Measurements from ENCODE around the gene ETV7. TPM values are rescaled to one million over a fixed set of nuclear protein-coding genes. Genes with fewer than 3 reads are reported as not detected.

Gene ETV7
- total and polyA plus RNA-seq, 2 of the 13 experiments (the other 11 are each of a cell fraction or from before 2014, with no cell fraction given) = not detected

DNA sequence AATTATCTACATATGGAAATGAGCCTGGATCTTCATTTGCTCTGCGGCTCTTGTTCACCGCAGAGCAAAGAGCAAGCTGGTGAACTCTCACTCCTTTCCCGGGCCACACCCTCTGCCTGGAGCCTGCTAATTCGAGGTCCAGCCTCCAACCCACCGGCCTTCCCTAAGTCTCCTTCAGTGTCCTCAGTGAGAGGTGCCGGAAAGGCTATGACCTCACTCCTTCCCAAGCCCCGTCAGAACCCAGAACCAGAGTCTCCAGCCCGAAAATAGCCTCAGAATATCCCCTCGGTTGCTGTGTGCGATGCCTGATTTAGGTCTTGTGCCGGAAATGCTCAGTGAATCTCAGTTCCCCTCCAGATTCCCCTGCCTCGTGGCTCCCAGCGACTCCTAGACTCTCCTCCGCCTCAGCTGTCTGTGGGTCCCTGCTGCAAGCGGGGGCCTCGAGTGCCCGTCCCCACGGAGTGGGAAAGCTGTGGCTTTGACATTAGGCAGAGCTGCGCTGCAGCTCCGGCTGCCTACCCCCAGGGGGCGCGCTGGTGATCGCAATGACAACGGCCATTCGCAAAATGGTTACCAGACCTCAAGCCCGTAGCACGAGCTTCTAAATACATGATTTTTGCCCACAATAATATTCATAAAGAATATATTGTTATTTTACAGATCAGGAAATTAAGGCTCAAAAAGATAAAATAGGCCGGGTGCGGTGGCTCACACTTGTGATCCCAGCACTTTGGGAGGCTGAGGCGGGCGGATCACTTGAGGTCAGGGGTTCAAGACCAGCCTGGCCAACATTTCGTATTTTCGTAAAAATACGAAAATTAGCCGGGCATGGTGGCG, 46.6 kb downstream of the ETV7 start (continued):
- TF ChIP-seq, protein P1, sequence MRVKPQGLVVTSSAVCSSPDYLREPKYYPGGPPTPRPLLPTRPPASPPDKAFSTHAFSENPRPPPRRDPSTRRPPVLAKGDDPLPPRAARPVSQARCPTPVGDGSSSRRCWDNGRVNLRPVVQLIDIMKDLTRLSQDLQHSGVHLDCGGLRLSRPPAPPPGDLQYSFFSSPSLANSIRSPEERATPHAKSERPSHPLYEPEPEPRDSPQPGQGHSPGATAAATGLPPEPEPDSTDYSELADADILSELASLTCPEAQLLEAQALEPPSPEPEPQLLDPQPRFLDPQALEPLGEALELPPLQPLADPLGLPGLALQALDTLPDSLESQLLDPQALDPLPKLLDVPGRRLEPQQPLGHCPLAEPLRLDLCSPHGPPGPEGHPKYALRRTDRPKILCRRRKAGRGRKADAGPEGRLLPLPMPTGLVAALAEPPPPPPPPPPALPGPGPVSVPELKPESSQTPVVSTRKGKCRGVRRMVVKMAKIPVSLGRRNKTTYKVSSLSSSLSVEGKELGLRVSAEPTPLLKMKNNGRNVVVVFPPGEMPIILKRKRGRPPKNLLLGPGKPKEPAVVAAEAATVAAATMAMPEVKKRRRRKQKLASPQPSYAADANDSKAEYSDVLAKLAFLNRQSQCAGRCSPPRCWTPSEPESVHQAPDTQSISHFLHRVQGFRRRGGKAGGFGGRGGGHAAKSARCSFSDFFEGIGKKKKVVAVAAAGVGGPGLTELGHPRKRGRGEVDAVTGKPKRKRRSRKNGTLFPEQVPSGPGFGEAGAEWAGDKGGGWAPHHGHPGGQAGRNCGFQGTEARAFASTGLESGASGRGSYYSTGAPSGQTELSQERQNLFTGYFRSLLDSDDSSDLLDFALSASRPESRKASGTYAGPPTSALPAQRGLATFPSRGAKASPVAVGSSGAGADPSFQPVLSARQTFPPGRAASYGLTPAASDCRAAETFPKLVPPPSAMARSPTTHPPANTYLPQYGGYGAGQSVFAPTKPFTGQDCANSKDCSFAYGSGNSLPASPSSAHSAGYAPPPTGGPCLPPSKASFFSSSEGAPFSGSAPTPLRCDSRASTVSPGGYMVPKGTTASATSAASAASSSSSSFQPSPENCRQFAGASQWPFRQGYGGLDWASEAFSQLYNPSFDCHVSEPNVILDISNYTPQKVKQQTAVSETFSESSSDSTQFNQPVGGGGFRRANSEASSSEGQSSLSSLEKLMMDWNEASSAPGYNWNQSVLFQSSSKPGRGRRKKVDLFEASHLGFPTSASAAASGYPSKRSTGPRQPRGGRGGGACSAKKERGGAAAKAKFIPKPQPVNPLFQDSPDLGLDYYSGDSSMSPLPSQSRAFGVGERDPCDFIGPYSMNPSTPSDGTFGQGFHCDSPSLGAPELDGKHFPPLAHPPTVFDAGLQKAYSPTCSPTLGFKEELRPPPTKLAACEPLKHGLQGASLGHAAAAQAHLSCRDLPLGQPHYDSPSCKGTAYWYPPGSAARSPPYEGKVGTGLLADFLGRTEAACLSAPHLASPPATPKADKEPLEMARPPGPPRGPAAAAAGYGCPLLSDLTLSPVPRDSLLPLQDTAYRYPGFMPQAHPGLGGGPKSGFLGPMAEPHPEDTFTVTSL (CRISPR knock-in tag; IDR thresholded peaks at IDR 0.05; ENCODE audit: borderline replicate concordance) = no peak
- TF ChIP-seq, protein P2, sequence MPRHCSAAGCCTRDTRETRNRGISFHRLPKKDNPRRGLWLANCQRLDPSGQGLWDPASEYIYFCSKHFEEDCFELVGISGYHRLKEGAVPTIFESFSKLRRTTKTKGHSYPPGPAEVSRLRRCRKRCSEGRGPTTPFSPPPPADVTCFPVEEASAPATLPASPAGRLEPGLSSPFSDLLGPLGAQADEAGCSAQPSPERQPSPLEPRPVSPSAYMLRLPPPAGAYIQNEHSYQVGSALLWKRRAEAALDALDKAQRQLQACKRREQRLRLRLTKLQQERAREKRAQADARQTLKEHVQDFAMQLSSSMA (CRISPR knock-in tag; IDR thresholded peaks at IDR 0.05) = no peak
- no peak for TF ChIP-seq PRMT3 (CRISPR knock-in tag; IDR thresholded peaks at IDR 0.05; ENCODE audit: borderline replicate concordance, low read depth)
- TF ChIP-seq, protein P3, sequence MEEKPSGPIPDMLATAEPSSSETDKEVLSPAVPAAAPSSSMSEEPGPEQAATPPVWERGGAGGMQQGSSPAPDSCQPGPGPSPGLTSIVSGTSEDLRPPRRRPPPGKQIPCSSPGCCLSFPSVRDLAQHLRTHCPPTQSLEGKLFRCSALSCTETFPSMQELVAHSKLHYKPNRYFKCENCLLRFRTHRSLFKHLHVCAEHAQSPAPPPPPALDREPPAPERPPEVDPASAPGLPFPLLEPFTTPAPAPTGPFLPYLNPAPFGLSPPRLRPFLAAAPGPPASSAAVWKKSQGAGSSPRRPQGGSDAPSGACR (CRISPR knock-in tag; IDR thresholded peaks at IDR 0.05) = peak; percentile 61; the same call in 1 of the 2 replicates
- TF ChIP-seq ZFP37 (CRISPR knock-in tag; IDR thresholded peaks at IDR 0.05; ENCODE audit: borderline replicate concordance) = no peak
- TF ChIP-seq ZNF10 (CRISPR knock-in tag; IDR thresholded peaks at IDR 0.05; ENCODE audit: borderline replicate concordance, low read depth) = no peak
- TF ChIP-seq ATF7-NPFF (CRISPR knock-in tag; IDR thresholded peaks at IDR 0.05; ENCODE audit: low read depth) = no peak
- TF ChIP-seq, protein P4, sequence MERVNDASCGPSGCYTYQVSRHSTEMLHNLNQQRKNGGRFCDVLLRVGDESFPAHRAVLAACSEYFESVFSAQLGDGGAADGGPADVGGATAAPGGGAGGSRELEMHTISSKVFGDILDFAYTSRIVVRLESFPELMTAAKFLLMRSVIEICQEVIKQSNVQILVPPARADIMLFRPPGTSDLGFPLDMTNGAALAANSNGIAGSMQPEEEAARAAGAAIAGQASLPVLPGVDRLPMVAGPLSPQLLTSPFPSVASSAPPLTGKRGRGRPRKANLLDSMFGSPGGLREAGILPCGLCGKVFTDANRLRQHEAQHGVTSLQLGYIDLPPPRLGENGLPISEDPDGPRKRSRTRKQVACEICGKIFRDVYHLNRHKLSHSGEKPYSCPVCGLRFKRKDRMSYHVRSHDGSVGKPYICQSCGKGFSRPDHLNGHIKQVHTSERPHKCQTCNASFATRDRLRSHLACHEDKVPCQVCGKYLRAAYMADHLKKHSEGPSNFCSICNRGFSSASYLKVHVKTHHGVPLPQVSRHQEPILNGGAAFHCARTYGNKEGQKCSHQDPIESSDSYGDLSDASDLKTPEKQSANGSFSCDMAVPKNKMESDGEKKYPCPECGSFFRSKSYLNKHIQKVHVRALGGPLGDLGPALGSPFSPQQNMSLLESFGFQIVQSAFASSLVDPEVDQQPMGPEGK (CRISPR knock-in tag; IDR thresholded peaks at IDR 0.05) = no peak
- TF ChIP-seq ZNF337 (CRISPR knock-in tag; IDR thresholded peaks at IDR 0.05; ENCODE audit: borderline replicate concordance, low read depth) = no peak
- TF ChIP-seq, protein P5, sequence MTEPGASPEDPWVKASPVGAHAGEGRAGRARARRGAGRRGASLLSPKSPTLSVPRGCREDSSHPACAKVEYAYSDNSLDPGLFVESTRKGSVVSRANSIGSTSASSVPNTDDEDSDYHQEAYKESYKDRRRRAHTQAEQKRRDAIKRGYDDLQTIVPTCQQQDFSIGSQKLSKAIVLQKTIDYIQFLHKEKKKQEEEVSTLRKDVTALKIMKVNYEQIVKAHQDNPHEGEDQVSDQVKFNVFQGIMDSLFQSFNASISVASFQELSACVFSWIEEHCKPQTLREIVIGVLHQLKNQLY (CRISPR knock-in tag; IDR thresholded peaks at IDR 0.05) = no peak
- TF ChIP-seq HOXA7 (CRISPR knock-in tag; IDR thresholded peaks at IDR 0.05) = no peak
- TF ChIP-seq, protein P6, sequence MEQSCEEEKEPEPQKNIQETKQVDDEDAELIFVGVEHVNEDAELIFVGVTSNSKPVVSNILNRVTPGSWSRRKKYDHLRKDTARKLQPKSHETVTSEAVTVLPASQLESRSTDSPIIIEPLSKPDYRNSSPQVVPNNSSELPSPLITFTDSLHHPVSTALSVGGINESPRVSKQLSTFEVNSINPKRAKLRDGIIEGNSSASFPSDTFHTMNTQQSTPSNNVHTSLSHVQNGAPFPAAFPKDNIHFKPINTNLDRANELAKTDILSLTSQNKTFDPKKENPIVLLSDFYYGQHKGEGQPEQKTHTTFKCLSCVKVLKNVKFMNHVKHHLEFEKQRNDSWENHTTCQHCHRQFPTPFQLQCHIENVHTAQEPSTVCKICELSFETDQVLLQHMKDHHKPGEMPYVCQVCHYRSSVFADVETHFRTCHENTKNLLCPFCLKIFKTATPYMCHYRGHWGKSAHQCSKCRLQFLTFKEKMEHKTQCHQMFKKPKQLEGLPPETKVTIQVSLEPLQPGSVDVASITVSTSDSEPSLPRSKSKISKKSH (CRISPR knock-in tag; IDR thresholded peaks at IDR 0.05; ENCODE audit: borderline replicate concordance) = no peak; the same call in 1 of the 2 replicates
- no peak for TF ChIP-seq SUZ12 (IDR thresholded peaks at IDR 0.05; ENCODE audit: low read depth, low read length)
- TF ChIP-seq MTA1 (CRISPR knock-in tag; IDR thresholded peaks at IDR 0.05; ENCODE audit: borderline replicate concordance) = peak; percentile 48; the same call in 1 of the 2 replicates
- no peak for TF ChIP-seq ZNF552 (CRISPR knock-in tag; IDR thresholded peaks at IDR 0.05; ENCODE audit: borderline replicate concordance)
- 0 out of 2 replicates have a peak, but pooled peaks have one; percentile 43 for TF ChIP-seq SALL2 (CRISPR knock-in tag; IDR thresholded peaks at IDR 0.05)
